Cardiac septum (tissue), 1 donor: ENCODE measurements around the gene GFY. TPM values are rescaled to one million over a fixed set of nuclear protein-coding genes. Genes with fewer than 3 reads are reported as not detected.

Experiments
- total RNA-seq: library from RNA; stranded (reverse); fragmentation: NEBNext Ultra II Directional; extraction: Animal tissue kit (Norgen Biotek cat#: 25700); gene quantifications from one replicate; pipeline ENCODE4 v1.2.1, GENCODE V29; 2021
- donor health status: DM: no; HTN: no; CAD: no.

Gene GFY
- total RNA-seq, 1 donor from 2014 or later = not detected

Other genes starting within 250 kb of the GFY start
- 0.67 TPM for gene SLC6A16, start 100.2 kb upstream of the GFY start, total RNA-seq
- gene CD37, start 90.0 kb upstream of the GFY start, total RNA-seq = 4.8 TPM
- 39.9 TPM for gene TEAD2, start 63.0 kb upstream of the GFY start, total RNA-seq
- gene DKKL1, start 61.5 kb upstream of the GFY start, total RNA-seq = not detected
- not detected for gene KASH5, start 37.1 kb upstream of the GFY start, total RNA-seq
- not detected for gene PTH2, start 1.9 kb upstream of the GFY start, total RNA-seq
- 1.6 TPM for gene SLC17A7, start 16.1 kb downstream of the GFY start, total RNA-seq
- 24.2 TPM for gene PIH1D1, start 26.4 kb downstream of the GFY start, total RNA-seq
- gene ALDH16A1, start 27.8 kb downstream of the GFY start, total RNA-seq = 7.7 TPM
- gene FLT3LG, start 48.8 kb downstream of the GFY start, total RNA-seq = 3.8 TPM
- gene RPL13A, start 62.2 kb downstream of the GFY start, total RNA-seq = 1,030 TPM
- 729 TPM for gene RPS11, start 71.0 kb downstream of the GFY start, total RNA-seq
- 50.6 TPM for gene FCGRT, start 87.3 kb downstream of the GFY start, total RNA-seq
- gene RCN3, start 102.6 kb downstream of the GFY start, total RNA-seq = 14.0 TPM
- 34.5 TPM for gene NOSIP, start 155.2 kb downstream of the GFY start, total RNA-seq
- gene PRRG2, start 155.9 kb downstream of the GFY start, total RNA-seq = 0.40 TPM
- gene PRR12, start 165.8 kb downstream of the GFY start, total RNA-seq = 15.9 TPM
- gene RRAS, start 214.8 kb downstream of the GFY start, total RNA-seq = 171 TPM
- 53.1 TPM for gene SCAF1, start 216.8 kb downstream of the GFY start, total RNA-seq
- 33.7 TPM for gene IRF3, start 240.5 kb downstream of the GFY start, total RNA-seq
- 8.9 TPM for gene BCL2L12, start 240.5 kb downstream of the GFY start, total RNA-seq